Measurements from ENCODE around the gene FDXR. TPM values are rescaled to one million over a fixed set of nuclear protein-coding genes. Genes with fewer than 3 reads are reported as not detected.

Gene FDXR
- total RNA-seq, 1 donor: 1.3 TPM

Other genes starting within 250 kb of the FDXR start
- gene CD300E, start 249.3 kb downstream of the FDXR start, total RNA-seq: 64.4 TPM
- 20.5 TPM for gene CD300LF, start 160.1 kb downstream of the FDXR start, total RNA-seq
- gene RAB37, start 135.7 kb downstream of the FDXR start, total RNA-seq: 21.8 TPM
- 62.9 TPM for gene NHERF1, start 124.4 kb downstream of the FDXR start, total RNA-seq
- gene NAT9, start 96.6 kb downstream of the FDXR start, total RNA-seq: 14.9 TPM
- gene GRIN2C, start 13.1 kb downstream of the FDXR start, total RNA-seq: not detected
- gene FADS6, start 20.6 kb upstream of the FDXR start, total RNA-seq: not detected
- gene USH1G, start 50.3 kb upstream of the FDXR start, total RNA-seq: not detected
- not detected for gene OTOP2, start 51.3 kb upstream of the FDXR start, total RNA-seq
- not detected for gene OTOP3, start 62.9 kb upstream of the FDXR start, total RNA-seq
- 3.1 TPM for gene HID1, start 99.8 kb upstream of the FDXR start, total RNA-seq
- 0.31 TPM for gene CDR2L, start 114.6 kb upstream of the FDXR start, total RNA-seq
- gene MRPL58, start 139.7 kb upstream of the FDXR start, total RNA-seq: 8.6 TPM
- gene ATP5PD, start 174.0 kb upstream of the FDXR start, total RNA-seq: 150 TPM
- 18.6 TPM for gene KCTD2, start 174.2 kb upstream of the FDXR start, total RNA-seq
- 13.0 TPM for gene SLC16A5, start 215.0 kb upstream of the FDXR start, total RNA-seq
- 1.4 TPM for gene ARMC7, start 237.0 kb upstream of the FDXR start, total RNA-seq

Measured in mononuclear cell (primary cell).